PC-3 (cell line): Measurements from ENCODE around the gene LRP10. TPM values are rescaled to one million over a fixed set of nuclear protein-coding genes. Genes with fewer than 3 reads are reported as not detected.
A peak's percentile ranks its signal among the peaks of the same experiment; 100 is the strongest.

ENCODE experiments used
- ATAC-seq: fragments of 200-7000 bp; cut with Tn5 transposase; 2 replicates; pipeline ENCODE4 v1.9.1; 2020; ENCODE audit warnings: mild to moderate bottlenecking, moderate library complexity
- BruUV-seq: library from RNA; stranded (reverse); fragments of 400-500 nt; replicated peaks from 2 replicates; lab custom pipeline; 2021; lab: Mats Ljungman, UMichigan
- CTCF ChIA-PET: fragments of 300-600 bp; sonication (Branson Sonifier 250); formaldehyde crosslinking; loops from one replicate; lab custom pipeline; 2022; ENCODE audit warnings: antibody characterized with exemption; lab: Charles Lee
- POLR2A ChIA-PET: fragments of 300-600 bp; sonication (Branson Sonifier 250); formaldehyde crosslinking; loops from one replicate; lab custom pipeline; 2022; ENCODE audit warnings: antibody characterized with exemption; ENCODE audit not compliant: unreplicated experiment; lab: Charles Lee
- DNase-seq: peaks from one replicate; pipeline ENCODE4 v3.0.0-alpha.2; 2015
- H2AFZ ChIP-seq: fragments of 300-600 bp; sonication (generic); 2 replicates; pipeline ENCODE4 v1.6.0; 2016; ENCODE audit warnings: antibody characterized with exemption, low read length
- H3F3A ChIP-seq: fragments of 300-600 bp; sonication (generic); one replicate; pipeline ENCODE4 v1.6.0; 2017; ENCODE audit warnings: antibody characterized with exemption, low read length, control low read depth, mild to moderate bottlenecking; ENCODE audit not compliant: unreplicated experiment
- H3K27ac ChIP-seq: fragments of 300-600 bp; sonication (generic); 2 replicates; pipeline ENCODE4 v1.5.1; 2016; ENCODE audit warnings: mild to moderate bottlenecking, low read length
- H3K27me3 ChIP-seq: fragments of 300-600 bp; sonication (generic); 2 replicates; pipeline ENCODE4 v1.6.1; 2016; ENCODE audit warnings: low read length, mixed read lengths
- H3K36me3 ChIP-seq: fragments of 300-600 bp; sonication (generic); 2 replicates; pipeline ENCODE4 v1.6.1; 2016; ENCODE audit warnings: low read depth, mixed run types, low read length, mixed read lengths
- H3K4me1 ChIP-seq: fragments of 300-600 bp; sonication (generic); 2 replicates; pipeline ENCODE4 v1.5.1; 2016; ENCODE audit warnings: low read length; ENCODE audit not compliant: insufficient read depth
- H3K4me2 ChIP-seq: fragments of 300-600 bp; sonication (generic); 2 replicates; pipeline ENCODE4 v1.6.0; 2016; ENCODE audit warnings: low read length
- H3K4me3 ChIP-seq: fragments of 300-600 bp; sonication (generic); 2 replicates; pipeline ENCODE4 v1.5.1; 2016; ENCODE audit warnings: mild to moderate bottlenecking, low read length, mixed read lengths
- H3K79me2 ChIP-seq: fragments of 300-600 bp; sonication (generic); 2 replicates; pipeline ENCODE4 v1.6.1; 2017; ENCODE audit warnings: low read length, mixed read lengths
- H3K9ac ChIP-seq: fragments of 300-600 bp; sonication (generic); 2 replicates; pipeline ENCODE4 v1.6.0; 2016; ENCODE audit warnings: mild to moderate bottlenecking, low read length
- H3K9me2 ChIP-seq: fragments of 300-600 bp; sonication (generic); replicated peaks from 2 replicates; pipeline ENCODE4 v1.6.1; 2016; ENCODE audit warnings: mixed run types, low read length, mixed read lengths
- H3K9me3 ChIP-seq: fragments of 300-600 bp; sonication (generic); 2 replicates; pipeline ENCODE4 v1.6.1; 2016; ENCODE audit warnings: low read length, mixed read lengths
- H4K20me1 ChIP-seq: fragments of 300-600 bp; sonication (generic); 2 replicates; pipeline ENCODE4 v1.6.1; 2016; ENCODE audit warnings: low read length, mixed read lengths
- CTCF ChIP-seq: fragments of 300-600 bp; sonication (generic); conservative IDR thresholded peaks from 2 replicates; pipeline ENCODE4 v1.5.1; 2017; ENCODE audit warnings: antibody characterized with exemption, low read depth, mild to moderate bottlenecking, low read length
- EZH2 ChIP-seq: fragments of 300-600 bp; sonication (generic); IDR thresholded peaks from one replicate; pipeline ENCODE4 v1.6.1; 2017; ENCODE audit warnings: antibody characterized with exemption, mild to moderate bottlenecking, low read length; ENCODE audit not compliant: unreplicated experiment
- EZH2phosphoT487 ChIP-seq: fragments of 300-600 bp; sonication (generic); IDR thresholded peaks from 2 replicates; pipeline ENCODE4 v1.6.1; 2018; ENCODE audit warnings: mild to moderate bottlenecking, antibody characterized with exemption, low read length, borderline replicate concordance
- intact Hi-C: fragments of 100-400 bp; cut with micrococcal nuclease; formaldehyde crosslinking; loops from 2 replicates; pipeline ENCODE4 v1.9.0; 2023
- total RNA-seq: library from RNA; depleted of rRNA; stranded (reverse); fragments of >200 nt; gene quantifications from 2 replicates; pipeline ENCODE4 v1.2.3, GENCODE V29; 2014

Gene LRP10
- total RNA-seq, 1 experiment from 2014 or later, result 46.5 TPM

GRCh38 chr14:22872833-22873520 lies 1.4 kb downstream of the LRP10 start:
- H3K27ac ChIP-seq, result peak overlapping the region; percentile 32
- H3K79me2 ChIP-seq, result peaks cover 20% of the 10 kb centered on the region
- H3K9ac ChIP-seq, result peak overlapping the region; percentile 76
- H3K27me3 ChIP-seq, result no peaks in the 10 kb centered on the region
- TF ChIP-seq EZH2phosphoT487, result no peak
- TF ChIP-seq EZH2, result no peak
- TF ChIP-seq CTCF, result no peak; the same call in 1 of the 2 replicates
- intact Hi-C loops, result loop anchor here (1.0 to 5.0 kb wide), 3 partner anchors 14 to 54 kb away; partner anchors contain the start of gene PRMT5
- H3K9me3 ChIP-seq, result no peaks in the 10 kb centered on the region
- no peaks in the 10 kb centered on the region for H3K9me2 ChIP-seq
- BruUV-seq, result TSS peak; percentile 18
- DNase-seq (no peak), ATAC-seq (no peak; the same call in 1 of the 2 replicates)
- peak overlapping the region; percentile 94 for H3K4me2 ChIP-seq
- H4K20me1 ChIP-seq, result no peaks in the 10 kb centered on the region
- CTCF ChIA-PET, result interaction anchor here (0.9 kb wide), 1 partner anchor 9 kb away, joined by 6 read pairs; no protein-coding TSS in a partner anchor
- peaks cover 27% of the 10 kb centered on the region; the same call in 1 of the 2 replicates for H3K36me3 ChIP-seq
- H3F3A ChIP-seq, result peaks cover 6% of the 10 kb centered on the region
- H3K4me3 ChIP-seq, result peak overlapping the region; percentile 88
- peaks cover 18% of the 10 kb centered on the region for H3K4me1 ChIP-seq
- peak overlapping the region; percentile 94 for H2AFZ ChIP-seq
- POLR2A ChIA-PET, result no interaction called here

- TF ChIP-seq CTCF (no peak), EZH2 (no peak), EZH2phosphoT487 (no peak)
- Histone ChIP-seq H4K20me1 (no peaks in the 10 kb centered on the region), H3K36me3 (peaks cover 27% of the 10 kb centered on the region; the same call in 1 of the 2 replicates), H3K9ac (no peak overlapping the region), H2AFZ (no peak overlapping the region), H3K4me3 (no peak overlapping the region), H3K79me2 (peaks cover 20% of the 10 kb centered on the region), H3K9me2 (no peaks in the 10 kb centered on the region), H3K27ac (no peak overlapping the region), H3K4me1 (peaks cover 18% of the 10 kb centered on the region), H3F3A (peaks cover 6% of the 10 kb centered on the region), H3K27me3 (no peaks in the 10 kb centered on the region), H3K9me3 (no peaks in the 10 kb centered on the region), H3K4me2 (no peak overlapping the region)
- ChIA-PET POLR2A (no interaction called here), CTCF (no interaction called here)
- DNase-seq (no peak), ATAC-seq (no peak)
- no TSS peak for BruUV-seq
- intact Hi-C loops, result no loop called here
These were observed 3.6 kb downstream of the LRP10 start for GRCh38 chr14:22875003-22875747.
